RPMI7951 (cell line): Measurements from ENCODE around the gene RDM1. TPM values are rescaled to one million over a fixed set of nuclear protein-coding genes. Genes with fewer than 3 reads are reported as not detected.
"Not testable (repeated sequence)": the region's sequence is repeated elsewhere in the genome, so short reads cannot be mapped to it uniquely, and the experiment has no call there.

Source experiments
- DNase-seq: peaks from one replicate; pipeline ENCODE4 v3.0.0-alpha.2; 2012; ENCODE audit warnings: low read depth
- total RNA-seq: library from RNA; depleted of rRNA; stranded (reverse); fragments of >200 nt; shearing (Covaris generic); gene quantifications from 2 replicates; pipeline ENCODE4 v1.2.3, GENCODE V29; 2014

The RDM1 gene
- total RNA-seq, 1 experiment from 2014 or later: 0.96 TPM

DNA sequence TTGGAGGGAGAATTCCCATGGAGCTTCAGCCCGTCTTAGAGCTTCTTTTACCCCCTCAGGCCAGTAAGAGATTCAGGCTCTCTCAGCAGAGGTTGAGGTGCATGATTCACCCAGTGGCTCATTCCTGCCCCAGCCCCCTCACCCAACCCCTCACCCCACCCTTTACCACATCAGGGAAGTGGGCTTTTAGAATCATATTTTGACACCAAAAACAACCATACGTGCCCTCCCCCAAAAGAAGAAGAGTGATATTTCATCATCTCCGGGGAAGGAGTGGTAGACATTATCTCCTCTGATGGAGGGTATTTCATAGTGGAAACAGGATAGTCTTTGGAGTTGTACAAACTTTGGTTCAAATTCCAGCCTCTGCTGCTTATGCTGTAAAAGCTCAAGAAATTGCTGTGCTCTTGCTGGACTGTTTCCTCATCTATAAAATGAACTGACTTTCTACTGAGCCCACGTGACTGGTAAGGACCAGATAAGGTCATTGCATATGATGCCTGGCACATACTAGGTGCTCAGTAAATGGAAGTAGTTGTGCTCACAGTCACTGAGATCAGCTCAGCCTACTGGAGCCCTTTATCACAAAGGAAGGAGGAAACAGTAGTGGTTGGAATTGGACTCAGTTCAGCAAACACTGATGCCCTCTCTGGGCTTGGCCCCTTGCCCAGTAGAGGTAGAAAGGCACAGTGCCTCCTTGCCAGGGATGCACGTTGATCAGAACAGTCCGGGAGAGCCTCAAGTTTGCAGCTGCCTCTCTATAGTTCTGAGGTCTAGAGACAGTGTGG is 32.1 kb downstream of the RDM1 start:
- peak; percentile 23 for DNase-seq

DNA sequence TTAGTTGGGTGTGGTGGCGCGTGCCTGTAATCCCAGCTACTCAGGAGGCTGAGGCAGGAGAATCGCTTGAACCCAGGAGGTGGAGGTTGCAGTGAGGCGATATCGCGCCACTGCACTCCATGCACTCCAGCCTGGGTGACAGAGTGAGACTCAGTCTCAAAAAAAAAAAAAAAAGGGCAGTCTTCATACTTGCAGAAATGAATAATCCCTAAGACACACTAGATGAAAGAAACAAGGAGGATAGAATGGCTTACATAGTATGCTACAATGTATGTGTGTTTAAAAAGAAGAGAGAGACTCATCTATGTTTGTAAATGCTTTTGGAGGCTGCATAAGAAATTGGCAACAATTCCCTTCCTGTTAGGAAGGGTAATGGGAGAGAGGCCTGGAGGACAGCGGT is 32.8 kb downstream of the RDM1 start:
- DNase-seq: not testable (repeated sequence)

GRCh38 chr17:35895636-35896587 is 34.7 kb downstream of the RDM1 start:
- DNase-seq: no peak

DNA sequence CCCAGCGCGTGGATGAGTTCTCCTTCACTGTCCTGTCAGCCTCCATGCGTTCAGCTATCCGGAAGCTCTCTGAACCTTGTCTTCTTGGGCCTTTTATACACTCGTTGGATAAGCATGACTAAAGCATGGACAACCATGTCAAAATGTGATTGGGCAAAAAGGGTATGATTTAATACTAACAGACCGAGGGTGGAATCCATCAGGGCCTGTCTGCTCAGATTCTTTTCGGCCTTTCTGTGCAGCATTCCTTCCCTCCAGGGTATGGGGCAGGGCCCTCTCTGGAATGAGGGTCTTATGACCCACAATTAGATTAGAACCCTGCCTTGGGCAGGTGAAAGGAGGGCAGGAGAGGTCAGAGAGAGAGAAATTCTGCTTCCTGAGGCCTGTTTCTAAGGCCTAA is 36.4 kb downstream of the RDM1 start:
- no peak for DNase-seq

- DNase-seq: no peak
Observed at GRCh38 chr17:35893751-35894150, 36.8 kb downstream of the RDM1 start.

- peak; percentile 33 for DNase-seq
Observed at GRCh38 chr17:35892091-35893035, 38.2 kb downstream of the RDM1 start.

GRCh38 chr17:35891269-35891668 is 39.3 kb downstream of the RDM1 start:
- DNase-seq: no peak

DNA sequence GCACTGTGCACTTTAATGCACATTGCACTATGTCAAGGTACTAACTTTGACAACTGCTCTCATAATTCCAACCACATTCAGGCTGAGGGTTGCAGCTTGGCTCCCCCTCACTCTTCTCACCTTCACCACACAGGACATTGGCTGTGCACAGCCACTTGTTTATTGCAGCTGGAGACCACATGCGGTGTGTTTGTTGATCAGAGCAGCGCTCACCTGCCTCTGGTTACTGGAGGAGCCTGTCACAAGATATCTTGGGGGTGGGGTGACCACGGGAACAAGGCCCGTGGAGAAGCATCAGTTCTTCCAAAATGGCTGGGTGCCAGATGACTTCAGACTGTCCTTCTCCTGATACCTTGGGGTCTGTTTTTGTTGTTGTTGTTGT is 39.8 kb downstream of the RDM1 start:
- no peak for DNase-seq

DNA sequence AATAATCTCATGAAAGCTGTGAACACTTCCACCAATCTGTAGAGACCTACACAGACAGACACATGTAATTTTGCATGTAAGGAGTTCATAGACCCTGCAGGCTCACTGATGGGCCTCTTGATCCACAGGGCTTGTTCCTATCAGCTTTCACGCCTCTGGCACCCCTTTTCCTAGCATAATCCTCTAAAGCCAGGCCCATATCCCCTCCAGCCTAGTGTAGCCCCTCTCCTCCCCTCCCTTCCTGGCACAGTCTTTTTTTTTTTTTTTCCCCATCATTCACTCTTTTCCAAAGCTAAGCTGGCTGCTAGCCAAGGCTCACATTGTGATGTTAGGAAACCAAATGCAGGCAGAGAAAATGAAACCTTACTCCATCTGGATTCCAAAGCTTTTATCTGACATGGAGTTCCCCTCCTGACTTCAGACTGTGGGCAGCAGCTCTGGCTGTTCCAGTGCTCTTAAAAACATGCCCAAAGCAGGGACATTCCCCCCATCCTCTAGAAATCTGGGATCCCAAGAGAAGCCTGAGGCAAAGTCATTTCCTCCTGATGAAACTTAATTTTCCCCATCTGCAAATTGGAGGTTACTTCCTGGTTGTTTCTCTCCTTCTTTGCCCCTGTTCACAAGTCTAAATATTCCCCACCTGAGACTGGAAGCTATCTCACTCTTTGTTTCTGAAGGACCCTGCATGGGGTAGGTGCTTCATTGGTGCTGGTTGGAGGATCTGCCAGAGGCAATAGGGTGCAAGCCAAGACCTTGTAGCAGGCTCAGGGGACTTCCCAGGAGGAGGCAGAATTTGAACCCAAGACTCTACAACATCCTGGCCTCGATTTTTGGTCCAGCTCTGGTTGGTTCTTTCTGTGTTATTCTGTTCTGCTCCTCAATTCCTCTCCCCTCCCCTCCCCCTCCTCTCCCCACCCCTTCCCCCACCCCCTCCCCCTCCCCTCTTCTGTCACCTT is 40.5 kb downstream of the RDM1 start:
- DNase-seq: peak; percentile 73

GRCh38 chr17:35889241-35889640 is 41.3 kb downstream of the RDM1 start:
- no peak for DNase-seq

DNA sequence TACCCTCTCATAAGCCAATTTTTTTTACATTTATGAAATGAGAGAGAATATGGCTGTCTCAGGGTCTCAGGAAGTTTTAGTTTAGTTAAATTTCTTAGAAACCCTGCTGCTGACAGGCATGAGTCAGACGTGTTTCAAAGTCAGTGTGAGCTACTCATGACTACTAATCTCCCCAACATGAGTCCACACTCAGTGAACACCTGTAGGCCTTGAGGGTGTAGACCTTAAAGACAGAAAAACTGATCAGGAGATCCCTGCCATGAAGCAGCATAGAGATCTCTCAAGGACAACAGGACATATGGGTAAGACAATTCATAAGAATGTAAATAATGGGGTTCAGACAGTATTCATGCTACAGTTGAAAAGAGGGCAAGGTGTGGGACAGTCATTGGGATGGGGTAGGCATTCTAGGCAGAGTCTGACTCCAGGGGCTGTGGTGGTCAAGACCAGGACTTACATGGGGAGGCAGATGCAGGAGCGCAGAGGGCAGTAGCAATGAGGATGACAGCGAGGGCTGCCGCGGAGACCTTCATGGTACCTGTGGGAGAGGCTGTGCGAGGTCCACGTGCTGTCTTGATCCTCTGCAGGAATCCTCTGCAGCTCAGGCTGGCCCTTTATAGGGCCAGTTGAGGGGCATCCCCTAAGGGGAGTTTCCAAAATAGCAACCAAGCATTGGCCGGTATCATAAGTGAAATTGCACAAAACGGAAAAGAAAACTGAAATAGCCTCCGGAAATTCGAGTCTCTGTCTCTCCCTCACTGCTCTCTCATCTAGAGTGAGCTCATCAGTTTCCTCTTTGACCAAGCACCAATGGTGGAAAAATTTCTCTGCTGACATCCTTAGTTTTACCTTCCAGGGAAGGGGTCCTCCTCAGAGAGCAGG is 50.6 kb downstream of the RDM1 start, which contains the start of gene CCL5:
Gene CCL5 (minus strand): TSS at position 588 of the 882 bp plus-strand sequence.
- peak; percentile 51 for DNase-seq

DNA sequence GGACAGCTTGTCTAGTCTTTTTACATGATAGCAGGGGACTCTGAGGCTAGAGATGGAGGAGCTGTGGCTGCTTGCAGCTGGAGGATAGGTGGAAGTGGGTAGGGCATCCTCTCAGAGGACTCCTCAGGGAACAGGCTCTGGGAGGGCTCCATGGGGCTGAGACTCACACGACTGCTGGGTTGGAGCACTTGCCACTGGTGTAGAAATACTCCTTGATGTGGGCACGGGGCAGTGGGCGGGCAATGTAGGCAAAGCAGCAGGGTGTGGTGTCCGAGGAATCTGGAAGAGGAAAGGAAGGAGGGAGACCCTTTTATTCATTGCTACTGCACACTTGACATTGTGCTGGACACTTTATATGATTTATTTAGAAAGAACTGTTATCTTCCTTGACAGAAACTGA is 52.2 kb downstream of the RDM1 start:
- no peak for DNase-seq

- DNase-seq: no peak
Observed at GRCh38 chr17:35877345-35878029, 53.1 kb downstream of the RDM1 start.

GRCh38 chr17:35876534-35876933 is 54.0 kb downstream of the RDM1 start:
- DNase-seq: no peak

DNA sequence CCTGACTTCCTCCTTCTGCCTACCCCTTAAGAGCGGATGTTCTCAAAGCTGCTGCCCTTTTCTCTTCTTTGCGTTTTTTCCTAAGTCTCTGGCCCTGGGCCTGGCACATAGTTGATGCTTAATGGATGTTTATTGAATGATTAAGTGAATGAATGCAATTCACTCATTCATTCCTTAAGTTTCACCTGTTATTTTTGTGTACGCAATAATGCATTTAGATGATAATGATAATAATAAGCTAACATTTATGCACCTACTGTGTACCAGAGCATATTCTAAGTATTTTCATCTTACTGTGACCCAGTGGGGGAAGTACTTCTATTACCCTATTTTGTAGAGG is 54.8 kb downstream of the RDM1 start:
- DNase-seq: no peak

DNA sequence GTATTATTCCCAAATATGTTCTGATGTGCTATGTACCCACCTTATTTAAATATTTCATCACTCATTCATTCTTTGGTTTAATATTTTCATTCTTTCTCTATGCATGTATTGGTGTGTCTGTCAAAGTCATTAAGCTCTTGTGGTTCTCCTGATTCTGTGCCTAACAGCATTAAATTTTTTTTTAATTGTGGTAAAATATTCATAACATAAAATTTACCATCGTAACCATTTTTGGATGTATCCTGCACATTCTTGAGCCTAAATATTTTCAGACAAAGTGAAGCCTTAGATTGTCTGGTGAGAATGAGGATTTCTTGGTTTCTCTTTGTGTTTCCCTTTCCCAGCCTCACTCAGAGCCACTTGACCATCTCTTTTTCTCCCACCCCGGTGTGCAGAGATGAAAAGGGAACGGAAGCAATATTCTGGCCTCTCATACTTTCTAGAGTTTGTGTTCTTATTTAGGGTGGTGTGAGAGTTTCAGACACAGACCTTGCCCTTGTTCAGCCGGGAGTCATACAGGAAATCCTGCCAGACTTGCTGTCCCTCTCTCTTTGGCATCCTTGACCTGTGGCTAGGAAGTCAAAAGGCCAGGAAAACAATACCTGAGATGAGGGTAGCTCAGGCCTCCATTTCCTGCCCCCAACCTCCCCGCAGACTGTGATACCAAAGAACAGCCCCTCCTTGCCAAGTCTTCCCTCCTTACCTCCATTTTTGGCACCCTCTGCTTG is 55.3 kb downstream of the RDM1 start:
- no peak for DNase-seq

DNA sequence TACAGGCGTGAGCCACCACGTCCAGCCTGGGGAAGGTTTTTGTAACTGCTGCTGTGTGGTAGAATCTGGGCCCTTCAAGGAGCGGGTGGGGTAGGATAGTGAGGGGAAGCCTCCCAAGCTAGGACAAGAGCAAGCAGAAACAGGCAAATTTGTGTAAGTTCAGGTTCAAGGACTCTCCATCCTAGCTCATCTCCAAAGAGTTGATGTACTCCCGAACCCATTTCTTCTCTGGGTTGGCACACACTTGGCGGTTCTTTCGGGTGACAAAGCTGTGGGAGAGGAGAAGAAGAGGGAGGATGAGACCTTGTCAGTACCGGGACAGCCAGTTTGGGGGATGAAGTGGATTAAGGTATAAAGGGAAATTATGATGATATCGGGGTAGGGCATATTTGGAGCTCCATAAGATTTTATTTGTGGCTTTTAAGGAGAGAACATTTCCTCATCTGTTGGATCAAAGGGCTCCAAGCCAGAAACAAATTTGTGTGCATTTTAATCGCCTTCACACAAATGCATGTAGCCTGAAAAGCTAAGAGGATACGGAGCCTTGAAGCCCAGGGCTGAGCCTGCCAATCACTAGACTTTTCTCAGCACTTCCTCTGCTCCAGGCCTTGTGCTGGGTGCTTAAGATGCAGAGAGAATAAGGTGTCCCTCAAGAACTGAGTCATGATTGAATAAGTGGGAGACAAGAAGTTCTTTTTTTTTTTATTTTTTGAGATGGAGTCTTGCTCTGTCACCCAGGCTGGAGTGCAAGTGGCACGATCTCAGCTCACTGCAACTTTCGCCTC is 58.2 kb downstream of the RDM1 start:
- DNase-seq: no peak
